K562 (cell line): ENCODE measurements around the gene FSCN2. TPM values are rescaled to one million over a fixed set of nuclear protein-coding genes. Genes with fewer than 3 reads are reported as not detected.
A peak's percentile ranks its signal among the peaks of the same experiment; 100 is the strongest.

Experiments
- CREB1 ChIP-seq, 2 experiments: sonication (generic) in 1 of 2; formaldehyde crosslinking in 1 of 2; IDR thresholded peaks; 2 replicates each; pipeline versions ENCODE4 v1.6.1 to v1.8.0; 2012 to 2022; ENCODE audit warnings: inconsistent platforms in 1 of 2, mild to moderate bottlenecking in 1 of 2, missing genetic modification reagents in 1 of 2, moderate library complexity in 1 of 2
- E2F5 ChIP-seq: sonication (generic); formaldehyde crosslinking; IDR thresholded peaks from 2 replicates; pipeline ENCODE4 v1.8.0; 2022; ENCODE audit warnings: mild to moderate bottlenecking, missing genetic modification reagents
- EP300 ChIP-seq: IDR thresholded peaks from 2 replicates; pipeline ENCODE4 v1.6.1; 2012; ENCODE audit warnings: low read length, improper control_type of control experiment
- GTF2A2 ChIP-seq: IDR thresholded peaks from 2 replicates; pipeline ENCODE4 v1.6.1; 2016; ENCODE audit warnings: mild to moderate bottlenecking, missing genetic modification characterization, missing compliant biosample characterization
- HLTF ChIP-seq: fragments of 450-650 bp; IDR thresholded peaks from 2 replicates; pipeline ENCODE4 v1.6.1; 2016
- L3MBTL2 ChIP-seq: fragments of 450-650 bp; IDR thresholded peaks from 2 replicates; pipeline ENCODE4 v1.6.1; 2016; ENCODE audit warnings: mild to moderate bottlenecking, moderate library complexity
- MAX ChIP-seq: sonication (generic); formaldehyde crosslinking; IDR thresholded peaks from 2 replicates; pipeline ENCODE4 v1.9.0; 2022; ENCODE audit warnings: mild to moderate bottlenecking, missing genetic modification reagents
- NFYB ChIP-seq: IDR thresholded peaks from 2 replicates; pipeline ENCODE4 v1.6.1; 2011; ENCODE audit warnings: mild to moderate bottlenecking, moderate library complexity; ENCODE audit not compliant: insufficient read length; ENCODE audit errors: extremely low read depth
- PREB ChIP-seq: sonication (generic); formaldehyde crosslinking; IDR thresholded peaks from 2 replicates; pipeline ENCODE4 v1.8.1; 2023; ENCODE audit warnings: mild to moderate bottlenecking, missing genetic modification reagents
- PTTG1 ChIP-seq: fragments of 450-650 bp; IDR thresholded peaks from 2 replicates; pipeline ENCODE4 v1.6.1; 2016; ENCODE audit warnings: low read depth, mild to moderate bottlenecking, missing genetic modification characterization, missing compliant biosample characterization
- RFX7 ChIP-seq: fragments of 250-450 bp; sonication (Bioruptor Pico); IDR thresholded peaks from 2 replicates; pipeline ENCODE4 v1.5.1; 2021; ENCODE audit warnings: mild to moderate bottlenecking
- SAP30 ChIP-seq: fragments of 200-600 bp; sonication (generic); IDR thresholded peaks from 2 replicates; pipeline ENCODE4 v1.6.1; 2012; ENCODE audit warnings: borderline replicate concordance, low read depth, mild to moderate bottlenecking, moderate library complexity, low read length, control low read depth, inconsistent platforms; ENCODE audit not compliant: insufficient read depth, poor library complexity, severe bottlenecking
- STAG1 ChIP-seq: sonication (generic); formaldehyde crosslinking; IDR thresholded peaks from 2 replicates; pipeline ENCODE4 v1.5.0; 2020; ENCODE audit warnings: missing genetic modification reagents, borderline replicate concordance
- ZBTB12 ChIP-seq: fragments of 250-450 bp; sonication (Bioruptor Pico); IDR thresholded peaks from 2 replicates; pipeline ENCODE4 v1.4.0; 2020
- ZC3H8 ChIP-seq: fragments of 450-650 bp; IDR thresholded peaks from 2 replicates; pipeline ENCODE4 v1.6.1; 2017
- ZNF280B ChIP-seq: fragments of 250-450 bp; sonication (Bioruptor Pico); IDR thresholded peaks from 2 replicates; pipeline ENCODE4 v1.5.1; 2021; ENCODE audit warnings: mild to moderate bottlenecking
- ZNF431 ChIP-seq: sonication (generic); formaldehyde crosslinking; IDR thresholded peaks from 2 replicates; pipeline ENCODE4 v1.8.0; 2022; ENCODE audit warnings: mild to moderate bottlenecking, missing genetic modification reagents
- ZNF583 ChIP-seq: fragments of 250-450 bp; sonication (Bioruptor Pico); IDR thresholded peaks from 2 replicates; pipeline ENCODE4 v1.4.0; 2020
- ZNF77 ChIP-seq: fragments of 250-450 bp; sonication (Bioruptor Pico); IDR thresholded peaks from 2 replicates; pipeline ENCODE4 v1.5.0; 2020
- ZNF785 ChIP-seq: fragments of 250-450 bp; sonication (Bioruptor Pico); IDR thresholded peaks from 2 replicates; pipeline ENCODE4 v1.4.0; 2020; ENCODE audit warnings: mild to moderate bottlenecking
- polyA plus RNA-seq, 8 experiments: library from polyadenylated mRNA; depleted of rRNA in 4 of 8; stranded (reverse) in 5 of 8; unstranded in 3 of 8; fragments of >200 nt; fragmentation: Nextera tagmentation in 2 of 8; fragmentation: Illumina TruSeq in 1 of 8; extraction: Ambion mirVana in 2 of 8; extraction: Trizol in 1 of 8; gene quantifications; 2 replicates each; pipeline versions ENCODE4 v1.2.1 to v1.2.3, GENCODE V29; 2011 to 2014; ENCODE audit warnings: inconsistent platforms in 1 of 8, missing spikeins in 1 of 8
- total RNA-seq, 7 experiments: library from RNA; depleted of rRNA in 6 of 7; stranded (reverse); fragments of >200 nt in 6 of 7; fragmentation: Illumina TruSeq in 2 of 7; extraction: Trizol in 2 of 7; gene quantifications; 2 replicates each; pipeline versions ENCODE4 v1.2.1 to v1.2.3, GENCODE V29; 2011 to 2021; ENCODE audit warnings: low replicate concordance in 1 of 7

Gene FSCN2
- total and polyA plus RNA-seq, 9 of the 15 experiments (the other 6 are each of a cell fraction or from before 2014, with no cell fraction given) = 0.08 TPM; not detected in 8

- peak; percentile 48 for TF ChIP-seq MAX
- TF ChIP-seq HLTF = no peak
- no peak for TF ChIP-seq GTF2A2 (tag)
- TF ChIP-seq EP300 = no peak
- TF ChIP-seq ZBTB12 (CRISPR knock-in tag) = no peak
- TF ChIP-seq NFYB = peak; percentile 13
- TF ChIP-seq PTTG1 (tag) = no peak
- TF ChIP-seq PREB (CRISPR knock-in tag) = no peak
- TF ChIP-seq CREB1 (IDR thresholded peaks at IDR 0.05) = no peak
- no peak for TF ChIP-seq CREB1 (CRISPR knock-in tag; IDR thresholded peaks at IDR 0.05)
- peak; percentile 79 for TF ChIP-seq L3MBTL2
- no peak for TF ChIP-seq ZNF280B (CRISPR knock-in tag)
- TF ChIP-seq E2F5 (CRISPR knock-in tag) = no peak
- TF ChIP-seq ZC3H8 = no peak
- no peak for TF ChIP-seq STAG1 (CRISPR knock-in tag)
- TF ChIP-seq ZNF431 (CRISPR knock-in tag) = no peak
- no peak for TF ChIP-seq ZNF77 (CRISPR knock-in tag)
- TF ChIP-seq ZNF785 = no peak
- no peak for TF ChIP-seq SAP30
- TF ChIP-seq RFX7 (CRISPR knock-in tag) = no peak
- TF ChIP-seq ZNF583 (CRISPR knock-in tag) = no peak
Measured at GRCh38 chr17:81494626-81495377, 33.4 kb upstream of the FSCN2 start (continued).
